ENCODE measurements around the gene FASTKD1.
A peak's percentile ranks its signal among the peaks of the same experiment; 100 is the strongest.
"Not testable (repeated sequence)": the region's sequence is repeated elsewhere in the genome, so short reads cannot be mapped to it uniquely, and the experiment has no call there.

FASTKD1 gene

GRCh38 chr2:169573160-169573973 is at the start of gene FASTKD1:
Gene FASTKD1 (minus strand): TSS chr2:169573865. CDS start chr2:169572029, 1,836 bp downstream.
- DNase-seq: peak; percentile 95 to 96 (median 95)

GRCh38 chr2:169623235-169623634 is 49.6 kb upstream of the FASTKD1 start:
- DNase-seq: no peak

- no peak for DNase-seq
Measured at GRCh38 chr2:169620509-169620908, 46.8 kb upstream of the FASTKD1 start.

DNA sequence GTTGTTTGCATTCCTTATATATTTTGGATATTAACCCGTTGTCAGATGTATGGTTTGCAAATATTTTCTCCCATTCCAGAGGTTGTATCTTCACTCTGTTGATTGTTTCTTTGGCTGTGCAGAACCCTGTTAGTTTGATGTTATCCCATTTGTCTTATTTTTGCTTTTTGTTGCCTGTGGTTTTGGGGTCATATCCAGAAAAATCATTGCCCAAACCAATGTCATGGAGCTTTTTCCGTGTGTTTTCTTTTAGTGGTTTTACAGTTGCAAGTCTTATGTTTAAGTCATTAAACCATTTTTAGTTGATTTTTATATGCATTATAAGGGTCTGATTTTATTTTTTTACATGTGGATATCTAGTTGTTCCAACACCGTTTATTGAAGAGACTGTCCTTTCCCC is 46.3 kb upstream of the FASTKD1 start:
- DNase-seq: no peak

- not testable (repeated sequence) for DNase-seq
Measured at GRCh38 chr2:169615982-169616381, 42.3 kb upstream of the FASTKD1 start.

- DNase-seq: no peak
Measured at GRCh38 chr2:169613876-169614275, 40.2 kb upstream of the FASTKD1 start.

GRCh38 chr2:169609264-169609663 is 35.6 kb upstream of the FASTKD1 start:
- DNase-seq: no peak

- no peak for DNase-seq
Measured at GRCh38 chr2:169599568-169599967, 25.9 kb upstream of the FASTKD1 start.

DNA sequence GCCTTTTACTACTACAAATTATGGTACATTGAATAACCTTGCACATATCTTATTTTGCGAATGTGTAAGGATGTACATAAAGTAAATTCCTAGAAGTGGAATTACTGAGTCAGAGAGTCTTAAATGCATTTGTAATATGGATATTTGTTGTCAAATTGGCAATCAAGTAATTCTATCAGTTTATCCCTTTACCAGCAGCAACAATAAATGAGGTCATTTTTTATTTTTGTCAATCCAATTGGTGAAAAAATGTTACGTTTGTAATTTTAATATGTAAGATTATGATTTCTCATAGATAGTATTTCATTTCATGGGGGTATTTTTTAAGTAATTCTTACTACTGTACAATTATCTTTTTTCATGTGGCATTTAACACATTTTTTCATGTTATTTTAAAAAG is 25.3 kb upstream of the FASTKD1 start:
- DNase-seq: no peak

- DNase-seq: not testable (repeated sequence)
Measured at GRCh38 chr2:169596546-169596945, 22.9 kb upstream of the FASTKD1 start.

DNA sequence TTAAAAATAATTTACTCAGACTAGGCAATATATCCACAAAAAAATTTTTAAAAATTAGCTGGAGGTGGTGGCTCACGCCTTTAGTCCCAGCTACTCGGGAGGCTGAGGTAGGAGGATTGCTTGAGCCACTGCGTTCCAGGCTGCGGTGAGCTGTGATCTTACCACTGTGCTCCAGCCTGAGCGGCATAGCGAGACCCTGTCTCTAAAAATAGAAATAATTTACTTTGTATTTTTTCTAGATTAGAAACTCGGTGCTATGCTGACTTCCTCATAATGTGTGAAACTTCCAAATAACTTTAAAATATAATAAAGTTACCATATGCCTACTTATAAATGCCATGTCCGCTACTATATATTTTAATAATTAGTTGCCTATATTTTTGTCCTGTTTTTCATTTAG is 17.1 kb upstream of the FASTKD1 start:
- no peak for DNase-seq

DNA sequence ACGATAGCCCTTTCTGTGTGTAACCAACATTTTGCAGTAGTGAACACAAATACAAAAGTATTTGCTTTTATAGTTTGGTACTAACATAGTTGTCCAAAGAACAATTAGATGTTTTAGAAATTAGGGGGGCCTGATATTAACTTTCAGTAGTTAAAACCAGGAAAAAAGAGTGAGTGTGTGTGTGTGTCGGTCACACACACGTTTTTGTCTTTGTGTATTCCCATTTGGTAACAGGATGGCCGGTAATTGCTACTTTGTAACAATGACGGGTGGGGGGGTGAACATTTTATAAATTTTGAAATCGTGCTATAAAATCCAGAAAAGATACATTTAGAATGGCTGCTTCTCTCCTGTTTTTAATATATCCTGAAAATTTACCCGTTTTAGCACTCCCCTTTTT is 12.0 kb upstream of the FASTKD1 start:
- DNase-seq: no peak

DNA sequence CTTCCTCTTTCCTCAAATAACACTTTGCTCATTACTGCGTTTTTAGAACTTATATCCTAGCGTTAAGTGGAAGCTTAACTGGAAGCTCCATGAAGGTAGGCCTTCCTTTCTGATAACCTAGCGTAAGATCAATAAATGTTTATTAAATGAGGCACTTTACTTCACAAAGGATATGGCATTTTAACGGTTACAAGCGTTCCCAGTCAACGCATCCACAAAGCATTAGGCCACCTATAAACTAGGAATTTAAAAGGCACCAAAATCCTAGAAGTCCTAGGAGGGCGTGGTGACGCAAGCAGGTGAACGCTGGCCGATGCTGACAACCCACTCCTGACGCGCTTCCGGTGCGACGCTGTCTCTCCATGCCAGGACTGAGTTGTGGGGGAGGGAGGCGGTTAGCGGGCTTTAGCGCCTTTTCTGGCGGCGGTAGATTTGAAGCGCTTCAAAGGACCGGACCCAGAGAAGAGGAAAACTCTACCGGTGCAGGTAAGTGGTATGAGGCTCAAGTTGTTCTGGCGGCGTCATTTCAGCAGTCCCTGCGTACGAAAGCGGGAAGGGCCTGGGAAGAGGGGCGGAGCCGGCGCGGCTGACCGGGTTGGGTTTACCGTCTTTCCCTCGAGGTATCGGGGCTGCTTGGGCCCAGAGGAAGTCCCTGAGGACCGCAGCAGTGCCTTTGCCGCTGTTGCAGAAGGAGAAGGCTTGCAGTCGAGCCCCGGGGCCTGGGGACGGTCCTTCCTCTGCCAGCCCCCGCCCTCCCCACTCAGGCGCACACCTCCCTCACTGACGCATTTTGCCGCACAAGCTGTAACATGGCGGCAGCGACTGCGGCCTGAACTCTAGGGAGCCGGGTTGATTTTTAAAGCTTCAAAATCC is 10.6 kb upstream of the FASTKD1 start, which contains the start of gene PPIG:
PPIG (plus strand) TSS at position 347 of the 873 bp plus-strand sequence. CDS start 19,691 bp downstream, outside the sequence.
- DNase-seq: peak; percentile 92 to 94 (median 93)

GRCh38 chr2:169583518-169583917 is 9.9 kb upstream of the FASTKD1 start:
- no peak for DNase-seq

- not testable (repeated sequence) for DNase-seq
Measured at GRCh38 chr2:169582552-169583266, 9.0 kb upstream of the FASTKD1 start.

DNA sequence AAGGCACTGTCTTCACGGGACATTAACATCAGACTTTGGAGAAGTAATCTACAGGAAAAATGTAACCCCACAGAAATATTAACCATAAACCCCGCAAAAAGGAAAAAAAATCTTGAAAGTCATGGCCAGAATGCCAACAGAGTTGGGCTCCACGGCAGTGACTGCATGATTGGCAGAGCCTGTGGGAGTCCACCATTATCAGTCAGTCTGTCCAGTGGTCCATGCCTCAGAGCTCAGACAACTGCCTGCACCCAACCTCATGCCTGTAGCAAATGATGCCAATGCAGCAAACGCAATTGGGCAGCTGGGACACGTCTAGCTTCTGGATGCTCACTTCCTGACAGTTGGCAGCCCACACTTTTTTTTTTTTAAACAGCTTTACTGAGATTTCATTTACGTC is 5.4 kb upstream of the FASTKD1 start:
- no peak for DNase-seq

GRCh38 chr2:169575264-169575663 is 1.6 kb upstream of the FASTKD1 start:
- DNase-seq: not testable (repeated sequence)

DNA sequence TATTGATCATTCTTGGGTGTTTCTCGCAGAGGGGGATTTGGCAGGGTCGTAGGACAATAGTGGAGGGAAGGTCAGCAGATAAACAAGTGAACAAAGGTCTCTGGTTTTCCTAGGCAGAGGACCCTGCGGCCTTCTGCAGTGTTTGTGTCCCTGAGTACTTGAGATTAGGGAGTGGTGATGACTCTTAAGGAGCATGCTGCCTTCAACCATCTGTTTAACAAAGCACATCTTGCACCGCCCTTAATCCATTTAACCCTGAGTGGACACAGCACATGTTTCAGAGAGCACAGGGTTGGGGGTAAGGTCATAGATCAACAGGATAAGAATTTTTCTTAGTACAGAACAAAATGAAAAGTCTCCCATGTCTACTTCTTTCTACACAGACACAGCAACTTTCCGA is 874 bp upstream of the FASTKD1 start:
- not testable (repeated sequence) for DNase-seq

DNA sequence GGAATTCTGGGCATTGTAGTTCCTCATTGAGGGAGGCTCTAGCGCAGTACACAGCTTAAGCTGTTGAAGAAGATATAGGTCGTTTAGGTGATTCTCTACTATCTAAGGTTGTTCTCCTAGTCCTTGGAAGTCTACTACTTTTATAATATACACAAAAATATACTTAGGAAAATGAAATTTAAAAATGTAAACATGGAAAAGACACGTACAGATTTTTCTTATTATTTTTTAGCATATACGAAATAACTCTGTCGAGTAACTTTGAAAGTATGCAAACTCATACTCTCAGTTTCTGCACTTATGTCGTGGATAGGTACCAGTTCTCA is 272 bp upstream of the FASTKD1 start:
- no peak for DNase-seq

GRCh38 chr2:169572821-169573159 is 875 bp downstream of the FASTKD1 start:
- no peak for DNase-seq

DNA sequence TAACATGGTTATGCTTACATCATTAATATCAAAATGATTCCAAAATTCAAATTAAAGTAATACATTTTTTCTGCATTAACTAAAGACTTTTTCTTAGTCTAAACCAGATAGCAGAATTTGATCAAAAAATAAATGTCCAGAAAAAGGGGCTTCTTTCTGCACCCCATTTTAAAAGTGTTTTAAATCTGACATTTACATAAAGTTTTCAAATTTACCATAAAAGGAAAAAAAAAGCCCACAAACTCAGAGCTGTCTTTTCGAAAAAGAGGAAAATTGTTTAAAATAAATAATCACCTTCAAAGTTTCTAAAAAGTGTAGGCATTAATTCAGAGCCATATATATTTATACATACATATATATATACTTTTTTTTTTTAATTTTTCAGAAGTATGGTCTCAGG is 1.5 kb downstream of the FASTKD1 start:
- DNase-seq: no peak

GRCh38 chr2:169571571-169571970 is 2.1 kb downstream of the FASTKD1 start:
- no peak for DNase-seq

DNA sequence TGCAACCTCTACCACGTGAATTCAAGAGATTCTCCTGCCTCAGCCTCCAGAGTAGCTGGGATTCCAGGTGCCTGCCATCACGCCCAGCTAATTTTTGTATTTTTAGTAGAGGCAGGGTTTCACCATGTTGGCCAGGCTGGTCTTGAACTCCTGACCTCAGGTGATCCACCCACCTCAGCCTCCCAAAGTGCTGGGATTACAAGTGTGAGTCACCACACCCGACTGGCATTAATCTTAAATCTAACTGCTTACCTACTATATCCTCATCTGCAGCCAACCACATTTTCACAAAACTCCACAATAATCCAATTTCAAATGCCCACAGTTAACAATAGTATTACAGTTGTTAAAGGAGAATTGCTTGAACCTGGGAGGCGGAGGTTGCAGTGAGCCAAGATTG is 2.9 kb downstream of the FASTKD1 start:
- not testable (repeated sequence) for DNase-seq
